Measurements from ENCODE around the gene OGFOD3.

Gene OGFOD3

DNA sequence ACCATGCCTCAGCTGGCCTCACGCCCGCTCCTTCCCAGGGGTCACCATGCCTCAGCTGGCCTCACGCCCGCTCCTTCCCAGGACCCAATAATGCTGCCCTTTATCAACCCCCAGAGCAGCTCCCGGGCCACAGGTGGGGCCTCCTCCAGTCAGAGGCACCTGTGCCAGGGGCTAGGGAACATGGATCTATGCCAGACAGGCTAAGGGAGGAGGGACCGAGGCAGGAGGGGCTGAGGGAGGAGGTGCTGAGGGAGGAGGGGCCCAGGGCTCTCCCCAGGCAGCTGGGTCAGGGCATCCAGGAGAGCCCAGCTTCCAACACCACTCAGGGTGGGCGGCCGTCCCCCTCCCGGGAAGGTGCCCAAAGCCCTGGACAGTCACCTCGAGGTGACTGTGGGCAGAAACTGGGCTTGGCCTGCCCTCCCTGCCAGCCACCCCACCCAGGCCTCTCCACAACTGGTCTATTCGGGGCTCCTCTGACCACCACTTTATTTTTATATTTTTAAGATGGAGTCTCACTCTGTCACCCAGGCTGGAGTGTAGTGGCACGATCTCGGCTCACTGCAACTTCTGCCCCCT lies 27.4 kb downstream of the OGFOD3 start:
- H3K27ac ChIP-seq = no peak overlapping the region
- no peaks in the 10 kb centered on the region for H3K79me2 ChIP-seq
- H3K4me1 ChIP-seq = no peaks in the 10 kb centered on the region
- no peak overlapping the region for H2AFZ ChIP-seq
- no peak overlapping the region for H3K4me3 ChIP-seq (ENCODE audit: low read depth, low read length)
- TF ChIP-seq, protein P1, sequence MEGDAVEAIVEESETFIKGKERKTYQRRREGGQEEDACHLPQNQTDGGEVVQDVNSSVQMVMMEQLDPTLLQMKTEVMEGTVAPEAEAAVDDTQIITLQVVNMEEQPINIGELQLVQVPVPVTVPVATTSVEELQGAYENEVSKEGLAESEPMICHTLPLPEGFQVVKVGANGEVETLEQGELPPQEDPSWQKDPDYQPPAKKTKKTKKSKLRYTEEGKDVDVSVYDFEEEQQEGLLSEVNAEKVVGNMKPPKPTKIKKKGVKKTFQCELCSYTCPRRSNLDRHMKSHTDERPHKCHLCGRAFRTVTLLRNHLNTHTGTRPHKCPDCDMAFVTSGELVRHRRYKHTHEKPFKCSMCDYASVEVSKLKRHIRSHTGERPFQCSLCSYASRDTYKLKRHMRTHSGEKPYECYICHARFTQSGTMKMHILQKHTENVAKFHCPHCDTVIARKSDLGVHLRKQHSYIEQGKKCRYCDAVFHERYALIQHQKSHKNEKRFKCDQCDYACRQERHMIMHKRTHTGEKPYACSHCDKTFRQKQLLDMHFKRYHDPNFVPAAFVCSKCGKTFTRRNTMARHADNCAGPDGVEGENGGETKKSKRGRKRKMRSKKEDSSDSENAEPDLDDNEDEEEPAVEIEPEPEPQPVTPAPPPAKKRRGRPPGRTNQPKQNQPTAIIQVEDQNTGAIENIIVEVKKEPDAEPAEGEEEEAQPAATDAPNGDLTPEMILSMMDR (IDR thresholded peaks at IDR 0.05) = no peak
- H3K27me3 ChIP-seq (ENCODE audit: control insufficient read depth, insufficient read depth, low read length) = no peaks in the 10 kb centered on the region
- H3K9me3 ChIP-seq (ENCODE audit: control insufficient read depth, low read length) = no peaks in the 10 kb centered on the region
- no peak overlapping the region for H3K4me2 ChIP-seq (ENCODE audit: low read length)
- no peaks in the 10 kb centered on the region for H3K36me3 ChIP-seq (ENCODE audit: control insufficient read depth, insufficient read depth, low read length)
- H3K9ac ChIP-seq = no peak overlapping the region

DNA sequence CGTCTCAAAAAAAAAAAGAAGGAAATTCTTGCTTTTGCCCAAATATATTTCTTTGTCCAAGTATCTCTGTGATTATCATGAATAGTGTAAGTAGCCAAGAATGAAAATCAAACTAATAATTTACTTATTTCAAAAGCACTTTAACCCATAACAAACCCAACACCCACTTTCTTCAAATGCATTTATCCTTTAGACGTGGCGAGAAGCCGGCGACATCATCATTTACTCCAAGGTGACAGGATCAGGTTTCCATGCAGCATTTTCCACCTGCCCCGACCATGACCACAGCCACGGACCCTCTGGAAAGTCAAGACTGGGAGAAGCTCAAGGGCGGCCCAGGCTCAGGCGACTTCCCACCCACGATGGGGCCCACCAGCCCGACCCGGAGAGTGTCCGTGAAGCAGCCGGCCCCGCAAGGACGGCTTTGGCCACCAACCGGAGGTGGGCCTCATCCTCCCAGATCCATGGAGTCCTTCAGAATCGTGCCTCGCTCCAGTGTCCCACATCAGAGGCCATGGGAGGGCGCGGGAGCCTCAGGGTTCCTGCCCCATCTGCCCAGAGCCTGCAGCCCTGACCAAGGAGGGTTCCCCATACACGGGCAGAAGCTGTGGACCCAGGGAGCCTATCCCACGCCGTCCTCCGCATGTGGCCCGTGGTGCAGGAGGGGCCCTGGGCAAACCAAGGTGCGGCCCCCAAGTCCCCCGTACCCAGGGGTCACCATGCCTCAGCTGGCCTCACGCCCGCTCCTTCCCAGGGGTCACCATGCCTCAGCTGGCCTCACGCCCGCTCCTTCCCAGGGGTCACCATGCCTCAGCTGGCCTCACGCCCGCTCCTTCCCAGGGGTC lies 28.1 kb downstream of the OGFOD3 start:
- no peak overlapping the region for H3K4me3 ChIP-seq (ENCODE audit: low read depth, low read length)
- no peaks in the 10 kb centered on the region for H3K36me3 ChIP-seq (ENCODE audit: control insufficient read depth, insufficient read depth, low read length)
- H3K27ac ChIP-seq = no peak overlapping the region
- no peak overlapping the region for H2AFZ ChIP-seq
- no peaks in the 10 kb centered on the region for H3K9me3 ChIP-seq (ENCODE audit: control insufficient read depth, low read length)
- TF ChIP-seq, protein P1 (IDR thresholded peaks at IDR 0.05) = no peak
- no peaks in the 10 kb centered on the region for H3K79me2 ChIP-seq
- H3K9ac ChIP-seq = no peak overlapping the region
- no peaks in the 10 kb centered on the region for H3K27me3 ChIP-seq (ENCODE audit: control insufficient read depth, insufficient read depth, low read length)
- H3K4me2 ChIP-seq (ENCODE audit: low read length) = no peak overlapping the region
- H3K4me1 ChIP-seq = no peaks in the 10 kb centered on the region

DNA sequence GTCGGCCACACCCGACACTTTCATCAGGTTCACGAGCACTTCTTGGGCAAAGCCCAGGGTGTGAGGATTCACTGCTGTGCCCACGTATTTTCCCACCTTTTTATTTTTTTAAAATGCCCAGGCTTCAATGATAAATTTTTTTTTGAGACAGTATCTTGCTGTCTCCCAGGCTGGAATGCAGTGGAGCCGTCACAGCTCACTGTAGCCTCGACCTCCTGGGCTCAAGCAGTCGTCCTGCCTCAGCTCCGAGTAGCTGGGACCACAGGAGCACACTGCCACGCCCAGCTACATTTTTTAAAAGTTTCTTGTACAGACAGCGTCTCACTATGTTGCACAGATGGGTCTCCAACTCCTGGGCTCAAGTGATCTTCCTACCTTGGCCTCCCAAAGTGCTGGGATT lies 29.0 kb downstream of the OGFOD3 start:
- H3K79me2 ChIP-seq = no peaks in the 10 kb centered on the region
- no peaks in the 10 kb centered on the region for H3K9me3 ChIP-seq (ENCODE audit: control insufficient read depth, low read length)
- no peaks in the 10 kb centered on the region for H3K36me3 ChIP-seq (ENCODE audit: control insufficient read depth, insufficient read depth, low read length)
- H2AFZ ChIP-seq = no peak overlapping the region
- H3K4me3 ChIP-seq (ENCODE audit: low read depth, low read length) = no peak overlapping the region
- peaks cover 7% of the 10 kb centered on the region for H3K4me1 ChIP-seq
- no peaks in the 10 kb centered on the region for H3K27me3 ChIP-seq (ENCODE audit: control insufficient read depth, insufficient read depth, low read length)
- H3K4me2 ChIP-seq (ENCODE audit: low read length) = no peak overlapping the region
- TF ChIP-seq, protein P1 (IDR thresholded peaks at IDR 0.05) = no peak
- H3K27ac ChIP-seq = no peak overlapping the region
- no peak overlapping the region for H3K9ac ChIP-seq

DNA sequence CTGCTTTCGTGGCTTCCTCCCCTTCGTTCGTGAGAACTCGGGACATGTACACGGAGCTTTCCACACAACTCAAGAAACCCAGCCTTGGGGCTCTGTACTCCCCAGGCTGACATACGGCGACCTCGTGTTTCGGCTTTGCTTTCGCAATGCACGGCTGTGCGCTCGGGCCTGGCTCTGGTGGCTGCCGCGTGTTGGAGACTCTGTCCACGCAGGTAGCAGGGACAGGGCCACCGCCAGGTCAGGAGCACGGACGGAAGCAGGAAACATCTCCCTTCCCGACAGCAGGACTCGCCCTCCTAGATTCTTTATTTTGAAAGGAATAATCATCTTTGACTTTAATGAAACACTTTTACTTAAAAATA lies 29.5 kb downstream of the OGFOD3 start:
- TF ChIP-seq, protein P1 (IDR thresholded peaks at IDR 0.05) = no peak
- Histone ChIP-seq H3K4me3 (ENCODE audit: low read depth, low read length) (no peak overlapping the region), H3K9me3 (ENCODE audit: control insufficient read depth, low read length) (no peaks in the 10 kb centered on the region), H3K79me2 (no peaks in the 10 kb centered on the region), H3K4me2 (ENCODE audit: low read length) (no peak overlapping the region), H3K9ac (no peak overlapping the region), H2AFZ (no peak overlapping the region), H3K4me1 (peaks cover 10% of the 10 kb centered on the region), H3K27ac (no peak overlapping the region), H3K27me3 (ENCODE audit: control insufficient read depth, insufficient read depth, low read length) (no peaks in the 10 kb centered on the region), H3K36me3 (ENCODE audit: control insufficient read depth, insufficient read depth, low read length) (no peaks in the 10 kb centered on the region)

Data from parathyroid adenoma (tissue), 2 donors.